Measurements from ENCODE around the gene AP1B1. TPM values are rescaled to one million over a fixed set of nuclear protein-coding genes. Genes with fewer than 3 reads are reported as not detected.

Gene AP1B1
- total RNA-seq, 1 experiment from 2014 or later: 101 TPM

DNA sequence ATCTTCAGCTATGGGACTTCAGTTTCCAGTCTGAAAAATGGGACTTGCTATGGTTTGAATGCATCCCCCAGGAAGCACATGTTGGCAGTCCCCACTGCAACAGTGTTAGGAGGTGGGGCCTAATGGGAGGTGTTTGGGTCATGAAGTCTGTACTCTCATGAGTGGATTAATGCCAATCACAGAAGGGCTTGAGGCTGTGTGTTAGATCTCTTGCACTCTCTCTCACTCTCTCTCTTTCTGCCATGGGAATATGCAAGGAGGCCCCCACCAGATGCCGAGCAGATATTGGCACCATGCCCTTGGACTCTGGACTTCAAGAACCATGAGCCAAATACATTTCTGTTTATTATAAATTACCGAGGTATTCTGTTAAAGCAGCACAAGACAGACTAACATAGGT, 7.8 kb upstream of the AP1B1 start:
- Mint-ChIP-seq H3K27me3 (ENCODE audit: insufficient read depth, unreplicated experiment) (peaks cover 3% of the 10 kb centered on the region), H3K27ac (ENCODE audit: unreplicated experiment) (no peak overlapping the region), H3K9me3 (ENCODE audit: unreplicated experiment) (no peaks in the 10 kb centered on the region), H3K4me3 (ENCODE audit: unreplicated experiment) (no peak overlapping the region), H3K4me1 (ENCODE audit: low read depth, unreplicated experiment) (peaks cover 5% of the 10 kb centered on the region), H3K36me3 (ENCODE audit: insufficient read depth, unreplicated experiment) (no peaks in the 10 kb centered on the region)
- TF ChIP-seq, protein P1, sequence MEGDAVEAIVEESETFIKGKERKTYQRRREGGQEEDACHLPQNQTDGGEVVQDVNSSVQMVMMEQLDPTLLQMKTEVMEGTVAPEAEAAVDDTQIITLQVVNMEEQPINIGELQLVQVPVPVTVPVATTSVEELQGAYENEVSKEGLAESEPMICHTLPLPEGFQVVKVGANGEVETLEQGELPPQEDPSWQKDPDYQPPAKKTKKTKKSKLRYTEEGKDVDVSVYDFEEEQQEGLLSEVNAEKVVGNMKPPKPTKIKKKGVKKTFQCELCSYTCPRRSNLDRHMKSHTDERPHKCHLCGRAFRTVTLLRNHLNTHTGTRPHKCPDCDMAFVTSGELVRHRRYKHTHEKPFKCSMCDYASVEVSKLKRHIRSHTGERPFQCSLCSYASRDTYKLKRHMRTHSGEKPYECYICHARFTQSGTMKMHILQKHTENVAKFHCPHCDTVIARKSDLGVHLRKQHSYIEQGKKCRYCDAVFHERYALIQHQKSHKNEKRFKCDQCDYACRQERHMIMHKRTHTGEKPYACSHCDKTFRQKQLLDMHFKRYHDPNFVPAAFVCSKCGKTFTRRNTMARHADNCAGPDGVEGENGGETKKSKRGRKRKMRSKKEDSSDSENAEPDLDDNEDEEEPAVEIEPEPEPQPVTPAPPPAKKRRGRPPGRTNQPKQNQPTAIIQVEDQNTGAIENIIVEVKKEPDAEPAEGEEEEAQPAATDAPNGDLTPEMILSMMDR (IDR thresholded peaks at IDR 0.05; ENCODE audit: insufficient read depth in 1 of 2, low read depth in 1 of 2, low read length in 1 of 2, severe bottlenecking in 1 of 2, unreplicated experiment in 1 of 2): no peak
- peaks cover 11% of the 10 kb centered on the region for H3K4me1 ChIP-seq
- no peaks in the 10 kb centered on the region for H3K9me3 ChIP-seq
- ChIA-PET POLR2A (no interaction called here), CTCF (interaction anchor here (2.6 kb wide), 1 partner anchor 128 kb away, joined by 9 read pairs; no protein-coding TSS in a partner anchor)
- intact Hi-C loops (cut with micrococcal nuclease; ENCODE audit: unreplicated experiment): no loop called here
- no peak for DNase-seq
- H3K36me3 ChIP-seq (ENCODE audit: control insufficient read depth, insufficient read depth, low read length): no peaks in the 10 kb centered on the region
- H3K27me3 ChIP-seq (replicated peaks; ENCODE audit: control insufficient read depth, insufficient read depth, low read length): no peaks in the 10 kb centered on the region
- BruUV-seq (replicated peaks): no TSS peak
- no peak overlapping the region for H3K4me3 ChIP-seq (ENCODE audit: low read depth, low read length)

DNA sequence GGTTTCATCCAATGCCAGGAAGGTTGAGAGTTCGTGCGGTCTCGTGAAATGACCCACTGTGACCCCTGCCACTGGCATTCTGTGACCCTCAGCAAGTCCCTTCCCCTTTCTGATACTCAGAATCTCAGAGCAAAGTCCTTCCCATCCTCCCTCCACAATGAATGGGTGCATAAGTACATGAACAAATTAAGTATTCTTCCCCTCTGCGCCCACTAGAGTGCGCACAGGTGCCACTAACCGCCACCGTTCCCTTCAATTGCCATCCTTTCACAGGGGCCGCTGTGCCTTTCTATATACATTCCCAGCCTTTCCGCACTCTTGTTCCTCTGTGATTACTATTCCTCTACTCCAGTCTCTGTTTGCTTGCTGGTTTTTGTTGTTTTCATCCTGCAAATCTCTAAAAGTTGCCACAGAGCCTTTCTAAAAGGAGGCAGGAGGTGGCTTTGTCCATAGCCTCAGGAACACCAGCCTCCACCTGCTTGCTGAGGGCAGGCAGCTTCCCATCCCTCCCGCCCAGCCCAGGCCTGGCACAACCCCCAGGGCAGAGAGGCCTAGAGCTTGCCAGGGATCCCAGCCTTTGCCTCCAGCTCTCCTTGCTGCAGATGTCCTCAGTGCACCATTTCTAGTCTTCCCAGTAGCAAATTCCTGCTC, 6.7 kb upstream of the AP1B1 start:
- POLR2A ChIA-PET: no interaction called here
- H3K4me3 Mint-ChIP-seq (ENCODE audit: unreplicated experiment): no peak overlapping the region

DNA sequence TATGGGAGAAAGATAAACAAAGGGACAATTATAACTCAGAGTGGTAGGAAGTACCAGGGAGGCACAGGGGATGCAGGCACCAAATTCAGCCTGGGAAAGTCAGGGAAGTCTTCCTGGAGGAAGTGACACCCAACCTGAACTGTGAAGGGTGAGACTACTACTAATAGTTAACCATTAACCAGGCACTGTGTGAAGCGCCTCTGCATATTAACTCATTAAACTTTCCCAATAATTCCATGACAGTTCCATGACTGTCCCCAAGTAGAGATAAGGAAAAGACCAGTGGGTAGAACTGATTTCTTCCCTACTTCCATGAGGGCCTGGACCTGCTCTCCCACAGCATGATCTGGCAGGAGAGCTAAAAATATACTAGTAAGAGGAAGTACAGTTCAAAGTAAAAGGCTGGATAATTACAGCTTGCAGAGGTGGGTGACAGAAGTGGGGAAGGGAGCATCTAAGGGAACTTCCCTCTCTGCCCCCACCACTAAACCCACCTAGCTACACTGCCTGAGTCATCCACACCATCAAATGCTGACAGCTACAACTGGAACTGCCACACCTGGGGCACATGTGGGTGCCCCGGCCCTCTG, 4.7 kb upstream of the AP1B1 start:
- POLR2A ChIA-PET: no interaction called here

More for the DNA sequence above, 6.7 kb upstream of the AP1B1 start:
- Histone ChIP-seq H3K36me3 (ENCODE audit: control insufficient read depth, insufficient read depth, low read length) (no peaks in the 10 kb centered on the region), H3K4me1 (peaks cover 11% of the 10 kb centered on the region), H3K27me3 (replicated peaks; ENCODE audit: control insufficient read depth, insufficient read depth, low read length) (no peaks in the 10 kb centered on the region), H3K9me3 (no peaks in the 10 kb centered on the region), H3K4me3 (ENCODE audit: low read depth, low read length) (no peak overlapping the region)
- no TSS peak for BruUV-seq (replicated peaks)
- DNase-seq: peak; percentile 66 to 77
- H3K9me3 Mint-ChIP-seq (ENCODE audit: unreplicated experiment): no peaks in the 10 kb centered on the region
- TF ChIP-seq, protein P1 (IDR thresholded peaks at IDR 0.05; ENCODE audit: insufficient read depth in 1 of 2, low read depth in 1 of 2, low read length in 1 of 2, severe bottlenecking in 1 of 2, unreplicated experiment in 1 of 2): peak; percentile 80 to 83
- no peaks in the 10 kb centered on the region for H3K36me3 Mint-ChIP-seq (ENCODE audit: insufficient read depth, unreplicated experiment)
- no peak overlapping the region for H3K27ac Mint-ChIP-seq (ENCODE audit: unreplicated experiment)
- H3K4me1 Mint-ChIP-seq (ENCODE audit: low read depth, unreplicated experiment): peaks cover 5% of the 10 kb centered on the region
- intact Hi-C loops (cut with micrococcal nuclease; ENCODE audit: unreplicated experiment): loop anchor here (1.0 kb wide), 2 partner anchors 75 to 129 kb away; no protein-coding TSS in a partner anchor
- CTCF ChIA-PET: interaction anchor here (0.7 to 2.6 kb wide), 2 partner anchors 88 to 129 kb away, joined by 5 to 9 read pairs; no protein-coding TSS in a partner anchor
- H3K27me3 Mint-ChIP-seq (ENCODE audit: insufficient read depth, unreplicated experiment): peaks cover 3% of the 10 kb centered on the region

More for the DNA sequence above, 4.7 kb upstream of the AP1B1 start:
- Mint-ChIP-seq H3K27me3 (ENCODE audit: insufficient read depth, unreplicated experiment) (no peaks in the 10 kb centered on the region), H3K36me3 (ENCODE audit: insufficient read depth, unreplicated experiment) (peaks cover 6% of the 10 kb centered on the region), H3K9me3 (ENCODE audit: unreplicated experiment) (no peaks in the 10 kb centered on the region), H3K4me1 (ENCODE audit: low read depth, unreplicated experiment) (no peaks in the 10 kb centered on the region), H3K27ac (ENCODE audit: unreplicated experiment) (no peak overlapping the region), H3K4me3 (ENCODE audit: unreplicated experiment) (no peak overlapping the region)
- no peaks in the 10 kb centered on the region for H3K36me3 ChIP-seq (ENCODE audit: control insufficient read depth, insufficient read depth, low read length)
- peaks cover 16% of the 10 kb centered on the region for H3K4me1 ChIP-seq
- intact Hi-C loops (cut with micrococcal nuclease; ENCODE audit: unreplicated experiment): no loop called here
- no peak for DNase-seq
- CTCF ChIA-PET: interaction anchor here (1.1 kb wide), 1 partner anchor 160 kb away, joined by 4 read pairs; the partner anchor contains the start of gene THOC5
- BruUV-seq (replicated peaks): no TSS peak
- no peaks in the 10 kb centered on the region for H3K27me3 ChIP-seq (replicated peaks; ENCODE audit: control insufficient read depth, insufficient read depth, low read length)
- H3K9me3 ChIP-seq: no peaks in the 10 kb centered on the region
- H3K4me3 ChIP-seq (ENCODE audit: low read depth, low read length): no peak overlapping the region
- TF ChIP-seq, protein P1 (IDR thresholded peaks at IDR 0.05; ENCODE audit: insufficient read depth in 1 of 2, low read depth in 1 of 2, low read length in 1 of 2, severe bottlenecking in 1 of 2, unreplicated experiment in 1 of 2): no peak
